Measurements from ENCODE around the gene CCDC186.

Gene CCDC186

GRCh38 chr10:114173921-114174694 is at the start of gene CCDC186:
Gene CCDC186 (minus strand): TSS chr10:114174203. CDS start chr10:114163268, 10,935 bp downstream.
- DNase-seq = peak; percentile 83

GRCh38 chr10:114223066-114223465 is 49.1 kb upstream of the CCDC186 start:
- DNase-seq = no peak

GRCh38 chr10:114221235-114221634 is 47.2 kb upstream of the CCDC186 start:
- no peak for DNase-seq

- DNase-seq = no peak
These were observed 46.3 kb upstream of the CCDC186 start for GRCh38 chr10:114220281-114220680.

- DNase-seq = no peak
These were observed 41.0 kb upstream of the CCDC186 start for GRCh38 chr10:114215033-114215432.

- DNase-seq = no peak
These were observed 38.1 kb upstream of the CCDC186 start for GRCh38 chr10:114212153-114212552.

GRCh38 chr10:114208351-114208750 is 34.3 kb upstream of the CCDC186 start:
- no peak for DNase-seq

GRCh38 chr10:114207349-114207748 is 33.3 kb upstream of the CCDC186 start:
- no peak for DNase-seq

- no peak for DNase-seq
These were observed 32.9 kb upstream of the CCDC186 start for GRCh38 chr10:114206902-114207301.

- no peak for DNase-seq
These were observed 28.8 kb upstream of the CCDC186 start for GRCh38 chr10:114202812-114203211.

- no peak for DNase-seq
These were observed 25.2 kb upstream of the CCDC186 start for GRCh38 chr10:114199239-114199638.

- no peak for DNase-seq
These were observed 21.1 kb upstream of the CCDC186 start for GRCh38 chr10:114195079-114195478.

- no peak for DNase-seq
These were observed 15.7 kb upstream of the CCDC186 start for GRCh38 chr10:114189700-114190099.

- no peak for DNase-seq
These were observed 14.9 kb upstream of the CCDC186 start for GRCh38 chr10:114188900-114189299.

GRCh38 chr10:114188001-114188400 is 14.0 kb upstream of the CCDC186 start:
- no peak for DNase-seq

- DNase-seq = no peak
These were observed 10.3 kb upstream of the CCDC186 start for GRCh38 chr10:114184276-114184675.

GRCh38 chr10:114183563-114183962 is 9.6 kb upstream of the CCDC186 start:
- DNase-seq = no peak

- DNase-seq = no peak
These were observed 8.0 kb upstream of the CCDC186 start for GRCh38 chr10:114181971-114182370.

GRCh38 chr10:114180937-114181336 is 6.9 kb upstream of the CCDC186 start:
- no peak for DNase-seq

- DNase-seq = no peak
These were observed 5.7 kb upstream of the CCDC186 start for GRCh38 chr10:114179747-114180146.

GRCh38 chr10:114179148-114179547 is 5.1 kb upstream of the CCDC186 start, which contains the start of gene TDRD1:
Gene TDRD1 (plus strand): TSS chr10:114179353. CDS start chr10:114187832, 8,479 bp downstream.
- no peak for DNase-seq

- DNase-seq = no peak
These were observed 2.5 kb upstream of the CCDC186 start for GRCh38 chr10:114176511-114176910.

GRCh38 chr10:114175667-114176066 is 1.7 kb upstream of the CCDC186 start:
- no peak for DNase-seq

GRCh38 chr10:114174695-114175188 is 739 bp upstream of the CCDC186 start:
- DNase-seq = peak; percentile 12

GRCh38 chr10:114173603-114173920 is 441 bp downstream of the CCDC186 start:
- no peak for DNase-seq
